HL-60 (cell line): ENCODE data around the gene ZFR2.

ENCODE experiments used
- GABPA ChIP-seq: IDR thresholded peaks from 2 replicates; pipeline ENCODE4 v1.6.1; 2012; ENCODE audit warnings: low read depth
- POLR2AphosphoS5 ChIP-seq: IDR thresholded peaks from 2 replicates; pipeline ENCODE4 v1.6.1; 2012; ENCODE audit warnings: low read depth
- REST ChIP-seq: IDR thresholded peaks from 2 replicates; pipeline ENCODE4 v1.6.1; 2012; ENCODE audit warnings: low read depth; ENCODE audit not compliant: insufficient replicate concordance
- TF ChIP-seq, protein P1 (sequence below): IDR thresholded peaks from one replicate; pipeline ENCODE4 v1.5.1; 2011; ENCODE audit warnings: low read length, control low read depth, inconsistent platforms; ENCODE audit not compliant: insufficient read depth

GRCh38 chr19:3760871-3761361, 107.9 kb downstream of the ZFR2 start:
- TF ChIP-seq, protein P1, sequence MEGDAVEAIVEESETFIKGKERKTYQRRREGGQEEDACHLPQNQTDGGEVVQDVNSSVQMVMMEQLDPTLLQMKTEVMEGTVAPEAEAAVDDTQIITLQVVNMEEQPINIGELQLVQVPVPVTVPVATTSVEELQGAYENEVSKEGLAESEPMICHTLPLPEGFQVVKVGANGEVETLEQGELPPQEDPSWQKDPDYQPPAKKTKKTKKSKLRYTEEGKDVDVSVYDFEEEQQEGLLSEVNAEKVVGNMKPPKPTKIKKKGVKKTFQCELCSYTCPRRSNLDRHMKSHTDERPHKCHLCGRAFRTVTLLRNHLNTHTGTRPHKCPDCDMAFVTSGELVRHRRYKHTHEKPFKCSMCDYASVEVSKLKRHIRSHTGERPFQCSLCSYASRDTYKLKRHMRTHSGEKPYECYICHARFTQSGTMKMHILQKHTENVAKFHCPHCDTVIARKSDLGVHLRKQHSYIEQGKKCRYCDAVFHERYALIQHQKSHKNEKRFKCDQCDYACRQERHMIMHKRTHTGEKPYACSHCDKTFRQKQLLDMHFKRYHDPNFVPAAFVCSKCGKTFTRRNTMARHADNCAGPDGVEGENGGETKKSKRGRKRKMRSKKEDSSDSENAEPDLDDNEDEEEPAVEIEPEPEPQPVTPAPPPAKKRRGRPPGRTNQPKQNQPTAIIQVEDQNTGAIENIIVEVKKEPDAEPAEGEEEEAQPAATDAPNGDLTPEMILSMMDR: no peak
- TF ChIP-seq POLR2AphosphoS5 (no peak), GABPA (no peak), REST (no peak)
